CD4-positive, alpha-beta T cell treated with Interleukin-15 for 4 hours (primary cell): Measurements from ENCODE around the gene FSIP2.

Experiments used
- DNase-seq: peaks from one replicate; pipeline ENCODE4 v3.0.0-alpha.2; 2020; ENCODE audit warnings: low spot score

The FSIP2 gene

GRCh38 chr2:185738679-185739472 lies at the start of gene FSIP2:
FSIP2 (plus strand) TSS chr2:185738804; CDS start chr2:185738895, 91 bp downstream.
- no peak for DNase-seq

DNA sequence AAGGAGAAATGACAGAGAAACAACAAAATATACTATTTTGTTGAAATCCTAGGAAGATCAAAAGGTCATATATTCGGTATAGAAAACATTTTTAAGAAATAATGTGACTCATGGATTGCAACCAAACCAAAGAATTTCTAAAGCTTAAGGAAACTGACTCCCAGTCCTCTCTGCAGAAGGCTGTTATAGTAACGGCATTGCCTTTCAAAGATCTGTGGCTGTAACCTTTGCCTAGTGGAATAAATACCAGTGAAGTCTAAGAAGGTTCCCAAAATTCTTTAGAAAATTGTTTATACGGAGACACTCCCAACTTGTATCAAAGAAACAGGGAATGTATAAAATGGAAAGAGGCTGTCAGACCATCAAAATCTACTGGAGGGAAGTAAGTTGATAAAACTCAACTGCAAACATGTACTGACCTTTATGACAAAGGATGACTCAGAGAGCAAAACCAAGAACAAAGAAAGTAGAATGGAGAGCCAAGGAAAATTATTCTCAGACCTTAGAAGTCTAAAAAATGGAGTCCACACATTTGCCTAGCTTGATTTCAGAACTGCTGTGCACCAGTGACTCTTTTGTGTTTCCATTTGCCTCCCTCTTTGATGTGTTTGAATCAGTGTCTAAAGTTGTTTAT lies 48.6 kb upstream of the FSIP2 start:
- DNase-seq = no peak

- DNase-seq = no peak
Observed at GRCh38 chr2:185695711-185696235, 42.8 kb upstream of the FSIP2 start.

- no peak for DNase-seq
Observed at GRCh38 chr2:185700883-185701282, 37.7 kb upstream of the FSIP2 start.

- DNase-seq = no peak
Observed at GRCh38 chr2:185734658-185735057, 3.9 kb upstream of the FSIP2 start.

DNA sequence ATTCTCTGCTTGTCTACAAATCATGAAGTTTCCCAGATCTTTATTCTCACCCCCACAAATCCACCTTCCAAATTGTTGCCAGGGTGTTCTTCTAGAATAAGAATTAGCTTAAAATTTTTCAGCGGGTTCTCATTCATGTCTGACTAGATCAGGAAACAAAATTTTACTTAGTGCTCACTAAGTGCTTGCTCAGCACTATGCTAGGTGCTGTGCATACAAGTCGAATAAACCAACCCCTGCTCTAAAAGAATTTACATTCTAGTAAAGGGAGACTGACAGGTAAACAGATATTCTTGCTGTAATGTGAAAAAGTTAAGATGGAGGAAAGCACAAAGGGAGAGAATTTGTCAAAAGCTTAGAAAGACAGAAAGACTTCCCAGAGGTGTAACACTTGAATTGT lies 2.4 kb upstream of the FSIP2 start:
- no peak for DNase-seq

DNA sequence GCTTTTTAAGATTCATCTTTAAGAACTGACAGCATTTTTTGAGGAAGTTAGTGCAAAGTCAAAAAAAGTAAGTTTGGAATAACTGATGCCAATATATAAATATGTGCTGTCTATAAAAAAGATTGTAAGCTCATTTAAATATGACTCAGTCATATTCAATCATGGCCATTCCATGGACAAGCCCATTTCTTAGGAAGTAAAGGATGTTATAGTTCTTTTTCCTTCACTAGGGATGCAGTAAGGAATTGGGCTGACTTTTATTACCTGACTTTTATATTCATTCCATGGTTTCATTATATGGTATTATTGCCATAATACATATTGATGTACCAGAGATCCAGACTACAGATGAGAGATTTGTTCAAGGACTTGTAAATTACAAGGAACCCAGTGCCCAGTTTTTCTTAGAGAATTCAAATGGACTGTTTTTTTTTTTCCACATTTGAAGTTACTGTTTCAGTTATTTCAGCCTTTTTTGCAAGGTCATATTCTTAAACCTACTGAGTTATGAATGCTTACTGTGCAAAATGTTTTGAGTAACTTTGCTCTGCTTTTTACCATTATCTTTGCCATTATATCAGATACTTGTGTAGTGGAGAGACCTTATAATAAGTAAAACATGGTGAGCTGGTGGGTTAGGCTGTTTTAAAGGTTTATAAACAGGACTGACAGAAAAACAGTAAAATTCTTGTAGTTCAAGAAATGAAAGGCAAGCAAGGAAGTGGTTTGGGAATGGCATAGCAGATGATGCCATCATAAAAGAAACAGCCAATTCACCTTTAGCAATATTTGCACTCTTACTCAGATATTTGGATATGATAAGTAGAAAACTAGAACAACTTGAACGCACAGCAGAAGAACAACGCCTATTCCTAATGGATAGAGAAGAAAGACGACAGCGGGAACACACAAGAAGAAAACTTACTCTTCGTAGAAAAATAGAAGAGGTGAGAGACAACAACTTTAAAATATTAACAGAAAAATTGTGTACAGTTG lies 7.6 kb downstream of the FSIP2 start:
- DNase-seq = no peak

DNA sequence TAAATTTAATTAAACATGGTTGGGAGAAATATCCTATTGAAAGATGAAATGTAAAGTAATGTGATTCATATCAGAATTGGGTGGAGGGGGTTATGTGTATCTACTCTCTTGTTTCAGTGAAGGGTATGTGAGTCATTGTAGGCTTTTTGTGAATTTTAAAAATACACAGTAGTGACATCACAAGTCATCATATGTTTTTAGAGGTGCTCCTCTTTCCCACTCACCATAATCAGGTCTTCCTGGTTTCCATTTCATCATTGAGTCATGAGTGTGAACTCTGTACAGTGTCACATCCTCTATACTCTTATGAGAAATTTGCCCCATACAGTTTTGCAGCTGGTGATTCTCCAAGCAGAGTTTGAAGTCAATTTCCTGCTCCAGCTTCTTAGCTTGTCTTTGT lies 18.8 kb downstream of the FSIP2 start:
- no peak for DNase-seq

- DNase-seq = no peak
Observed at GRCh38 chr2:185771396-185771795, 32.8 kb downstream of the FSIP2 start.

- DNase-seq = no peak
Observed at GRCh38 chr2:185780890-185781289, 42.3 kb downstream of the FSIP2 start.

- DNase-seq = no peak
Observed at GRCh38 chr2:185782223-185782769, 43.7 kb downstream of the FSIP2 start.

GRCh38 chr2:185785156-185785555 lies 46.6 kb downstream of the FSIP2 start:
- no peak for DNase-seq

DNA sequence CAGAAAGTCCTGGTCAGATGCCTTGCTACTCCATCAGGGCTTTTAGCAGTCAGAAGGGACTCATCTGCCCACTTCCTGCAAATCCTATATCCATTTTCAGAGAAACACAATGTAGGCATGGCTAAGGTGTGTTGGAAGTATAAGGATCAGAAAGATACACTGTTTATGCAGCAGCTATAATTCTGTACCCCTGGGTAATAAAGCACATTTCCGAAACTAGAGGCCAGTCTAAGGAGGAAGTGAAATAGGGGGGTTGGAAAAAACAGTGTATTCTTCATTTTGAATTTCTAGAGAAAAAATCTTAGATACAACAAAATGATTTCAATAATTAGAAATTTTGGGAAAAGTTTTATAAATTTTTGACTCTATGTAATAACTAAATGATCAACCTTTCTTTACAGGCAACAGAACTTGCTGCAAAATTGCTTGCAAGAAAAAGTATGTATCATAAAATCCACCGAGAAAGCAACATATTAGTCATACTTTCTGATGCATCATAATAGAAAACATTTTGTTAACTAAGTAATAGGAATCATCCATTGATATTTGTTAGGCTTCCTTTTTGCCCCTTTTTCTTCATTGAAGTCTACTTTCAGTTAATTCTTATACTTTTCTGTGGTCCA lies 47.4 kb downstream of the FSIP2 start:
- no peak for DNase-seq

DNA sequence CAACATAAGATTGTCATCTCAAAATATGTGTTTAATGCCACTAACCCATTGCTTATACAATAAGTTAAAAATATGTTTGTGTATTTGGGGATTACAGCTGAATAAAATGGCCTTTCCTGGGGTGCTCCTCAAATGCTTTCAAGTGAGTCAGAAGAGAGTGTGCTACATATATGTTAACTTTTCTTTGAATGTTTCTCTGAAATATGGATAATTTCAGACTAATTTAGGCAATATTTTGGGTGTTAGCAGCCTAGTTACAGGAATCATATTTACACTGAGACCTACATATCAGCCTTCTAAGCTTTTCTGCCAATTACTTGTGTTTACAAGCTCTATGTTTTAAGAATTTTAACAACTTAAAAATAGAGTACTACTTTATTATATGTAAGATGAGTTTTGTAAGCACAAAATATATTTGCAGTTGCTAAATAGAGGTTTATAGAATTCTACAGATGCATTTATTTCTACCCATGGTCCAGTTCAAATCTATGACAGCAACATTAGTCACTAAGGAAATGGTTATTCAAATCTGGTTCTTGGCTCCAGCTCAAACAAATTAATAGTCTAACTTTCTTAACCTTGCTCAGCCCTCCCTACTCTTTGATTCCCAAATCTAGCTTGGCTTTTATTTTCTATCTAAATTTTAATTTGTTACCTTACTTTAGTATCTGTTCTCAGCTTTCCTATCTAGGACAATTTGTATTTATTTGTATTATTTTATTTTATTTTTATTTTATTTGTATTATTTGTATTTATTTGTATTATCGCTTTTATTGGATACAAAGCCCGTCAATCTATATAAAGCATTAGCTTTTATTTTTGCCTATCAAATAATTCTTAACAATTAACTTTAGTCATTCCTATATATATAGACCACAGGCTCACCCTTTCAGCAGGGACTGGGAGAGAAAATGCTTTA lies 48.9 kb downstream of the FSIP2 start:
- no peak for DNase-seq

DNA sequence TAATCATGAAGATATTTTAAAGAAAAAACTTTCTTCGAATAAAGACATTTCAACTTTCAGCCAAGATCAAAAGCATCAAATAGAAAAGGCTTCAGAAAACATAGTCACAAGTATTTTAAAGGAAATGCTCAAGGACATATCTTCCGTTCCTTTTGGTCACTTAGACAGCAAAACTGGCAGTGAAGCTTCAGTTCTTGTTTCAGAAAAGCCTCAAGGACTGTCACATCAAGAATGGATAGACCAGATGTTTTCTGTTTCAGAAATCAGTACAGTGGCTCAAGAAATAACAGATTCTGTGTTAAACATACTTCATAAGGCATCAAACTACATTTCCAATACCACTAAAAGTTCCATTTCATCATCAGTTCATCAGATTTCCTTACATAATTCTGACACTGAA lies 51.8 kb downstream of the FSIP2 start:
- no peak for DNase-seq

DNA sequence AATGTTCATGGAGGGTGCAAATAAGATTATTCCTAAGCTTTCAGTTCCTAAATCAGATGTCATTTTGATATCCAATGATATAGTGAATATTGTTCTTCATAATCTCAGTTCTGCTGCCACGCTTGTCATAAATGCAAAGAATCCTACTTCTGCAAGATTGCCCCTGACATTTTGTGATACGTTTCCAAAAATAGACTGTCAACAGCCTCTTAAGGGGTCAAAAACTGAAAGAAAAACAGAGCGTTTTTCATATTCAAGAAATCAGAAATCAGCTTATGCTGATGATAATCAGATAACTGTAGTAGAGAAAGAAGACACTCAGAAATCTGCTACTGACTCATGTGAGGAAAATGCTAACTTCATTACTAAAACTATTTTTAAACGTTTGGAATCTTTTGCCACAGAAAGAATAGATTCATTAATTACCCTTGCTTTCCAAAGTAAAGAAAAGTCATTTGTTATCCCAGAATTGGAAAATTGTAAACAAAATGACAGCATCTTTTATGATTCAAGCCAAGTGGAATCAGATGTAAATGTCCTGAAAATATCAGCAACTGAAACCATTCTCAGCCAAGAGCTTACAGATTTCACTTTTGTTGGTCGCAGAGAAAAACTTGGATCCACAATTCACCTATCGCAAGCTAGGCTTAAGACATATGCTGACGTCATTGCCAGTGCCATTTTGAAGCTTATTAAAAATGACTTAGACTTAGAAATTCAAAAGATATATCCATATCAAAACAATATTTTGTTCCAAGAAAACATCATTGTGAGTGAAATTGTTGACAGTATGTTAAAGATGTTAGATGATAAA lies 55.1 kb downstream of the FSIP2 start:
- DNase-seq = no peak

DNA sequence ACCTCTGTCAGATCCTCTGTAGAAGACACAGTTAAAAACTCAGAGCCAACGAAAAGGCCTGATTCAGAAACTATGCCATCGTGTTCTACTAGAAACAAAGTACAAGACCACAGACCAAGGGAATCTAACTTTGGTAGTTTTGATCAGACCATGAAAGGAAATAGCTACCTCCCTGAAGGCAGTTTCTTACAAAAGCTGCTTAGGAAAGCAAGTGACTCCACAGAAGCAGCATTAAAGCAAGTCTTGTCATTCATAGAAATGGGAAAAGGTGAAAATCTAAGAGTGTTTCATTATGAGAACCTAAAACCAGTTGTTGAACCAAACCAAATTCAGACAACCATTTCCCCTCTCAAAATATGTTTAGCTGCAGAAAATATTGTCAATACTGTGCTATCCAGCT lies 58.2 kb downstream of the FSIP2 start:
- no peak for DNase-seq

- no peak for DNase-seq
Observed at GRCh38 chr2:185802926-185803325, 64.3 kb downstream of the FSIP2 start.

DNA sequence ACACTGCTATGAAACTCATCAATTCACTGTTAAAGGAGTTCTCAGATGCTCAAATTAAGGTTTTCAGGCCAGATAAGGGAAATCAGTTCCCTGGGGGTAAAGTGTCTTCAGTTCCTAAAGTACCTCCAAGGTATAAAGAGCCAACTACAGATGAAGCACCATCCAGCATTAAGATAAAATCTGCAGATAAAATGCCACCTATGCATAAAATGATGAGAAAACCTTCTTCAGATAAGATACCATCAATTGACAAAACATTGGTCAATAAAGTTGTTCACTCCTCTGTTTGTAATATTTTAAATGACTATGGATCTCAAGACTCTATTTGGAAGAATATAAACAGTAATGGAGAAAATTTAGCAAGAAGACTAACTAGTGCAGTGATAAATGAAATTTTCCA lies 68.2 kb downstream of the FSIP2 start:
- no peak for DNase-seq

GRCh38 chr2:185807351-185807750 lies 68.7 kb downstream of the FSIP2 start:
- DNase-seq = no peak
